Duodenal mucosa (tissue), 2 donors: ENCODE results near the gene CORT.

Experiments used
- H3K27ac ChIP-seq: one replicate; pipeline ENCODE4 v1.7.0; 2013; ENCODE audit warnings: low read depth, low read length
- H3K27me3 ChIP-seq, 2 donors: one replicate each; pipeline ENCODE4 v1.7.0; 2013; ENCODE audit warnings: low read length in 2 of 2, control low read depth in 1 of 2; ENCODE audit not compliant: insufficient read depth in 2 of 2, control insufficient read depth in 1 of 2
- H3K36me3 ChIP-seq, 2 donors: one replicate each; pipeline ENCODE4 v1.7.0; 2013; ENCODE audit warnings: low read length in 2 of 2, control low read depth in 1 of 2; ENCODE audit not compliant: insufficient read depth in 2 of 2, control insufficient read depth in 1 of 2
- H3K4me1 ChIP-seq, 2 donors: one replicate each; pipeline ENCODE4 v1.7.0; 2013; ENCODE audit warnings: low read length in 2 of 2, control low read depth in 1 of 2; ENCODE audit not compliant: insufficient read depth in 2 of 2, control insufficient read depth in 1 of 2
- H3K4me3 ChIP-seq, 2 donors: one replicate each; pipeline ENCODE4 v1.7.0; 2013; ENCODE audit warnings: low read length in 2 of 2, low read depth in 1 of 2
- H3K9ac ChIP-seq, 2 donors: one replicate each; pipeline ENCODE4 v1.7.0; 2013; ENCODE audit warnings: low read length in 2 of 2, low read depth in 1 of 2
- H3K9me3 ChIP-seq, 2 donors: one replicate each; pipeline ENCODE4 v1.7.0; 2013; ENCODE audit warnings: low read length in 2 of 2, control low read depth in 1 of 2; ENCODE audit not compliant: control insufficient read depth in 1 of 2

The CORT gene

GRCh38 chr1:10434590-10434989 is 15.2 kb upstream of the CORT start:
- no peaks in the 10 kb centered on the region for H3K36me3 ChIP-seq
- no peak overlapping the region for H3K27ac ChIP-seq
- H3K9me3 ChIP-seq = no peaks in the 10 kb centered on the region
- no peaks in the 10 kb centered on the region for H3K27me3 ChIP-seq
- H3K4me3 ChIP-seq = peak overlapping the region in 1 of 2 donors; percentile 10
- H3K9ac ChIP-seq = no peak overlapping the region
- peaks cover 35 to 41% of the 10 kb centered on the region in 2 donors for H3K4me1 ChIP-seq

GRCh38 chr1:10437052-10437451 is 12.8 kb upstream of the CORT start:
- peaks cover 17 to 30% of the 10 kb centered on the region in 2 donors for H3K4me1 ChIP-seq
- no peak overlapping the region for H3K9ac ChIP-seq
- no peak overlapping the region for H3K4me3 ChIP-seq
- no peak overlapping the region for H3K27ac ChIP-seq
- no peaks in the 10 kb centered on the region for H3K27me3 ChIP-seq
- H3K9me3 ChIP-seq = no peaks in the 10 kb centered on the region
- peaks cover 0 to 4% of the 10 kb centered on the region in 2 donors for H3K36me3 ChIP-seq

- Histone ChIP-seq H3K27me3 (no peaks in the 10 kb centered on the region), H3K36me3 (peaks cover 0 to 8% of the 10 kb centered on the region in 2 donors), H3K9ac (no peak overlapping the region), H3K4me1 (peaks cover under 1 to 19% of the 10 kb centered on the region in 2 donors), H3K27ac (no peak overlapping the region), H3K4me3 (no peak overlapping the region), H3K9me3 (no peaks in the 10 kb centered on the region)
These were observed 11.1 kb upstream of the CORT start for GRCh38 chr1:10438677-10439163.

- H3K36me3 ChIP-seq = peaks cover 0 to 8% of the 10 kb centered on the region in 2 donors
- no peak overlapping the region for H3K9ac ChIP-seq
- H3K4me1 ChIP-seq = peaks cover 0 to 9% of the 10 kb centered on the region in 2 donors
- H3K4me3 ChIP-seq = no peak overlapping the region
- no peaks in the 10 kb centered on the region for H3K9me3 ChIP-seq
- no peak overlapping the region for H3K27ac ChIP-seq
- no peaks in the 10 kb centered on the region for H3K27me3 ChIP-seq
These were observed 9.5 kb upstream of the CORT start for GRCh38 chr1:10440305-10440704.

GRCh38 chr1:10440794-10441193 is 9.0 kb upstream of the CORT start:
- Histone ChIP-seq H3K4me3 (no peak overlapping the region), H3K9me3 (no peaks in the 10 kb centered on the region), H3K27me3 (no peaks in the 10 kb centered on the region), H3K36me3 (peaks cover 0 to 8% of the 10 kb centered on the region in 2 donors), H3K27ac (no peak overlapping the region), H3K4me1 (peaks cover 0 to 9% of the 10 kb centered on the region in 2 donors), H3K9ac (no peak overlapping the region)

- no peaks in the 10 kb centered on the region for H3K27me3 ChIP-seq
- H3K36me3 ChIP-seq = peaks cover 0 to 8% of the 10 kb centered on the region in 2 donors
- no peaks in the 10 kb centered on the region for H3K9me3 ChIP-seq
- no peaks in the 10 kb centered on the region for H3K4me1 ChIP-seq
- no peak overlapping the region for H3K27ac ChIP-seq
- H3K4me3 ChIP-seq = no peak overlapping the region
- no peak overlapping the region for H3K9ac ChIP-seq
These were observed 5.6 kb upstream of the CORT start for GRCh38 chr1:10444248-10444647.

- H3K4me3 ChIP-seq = no peak overlapping the region
- peaks cover 0 to 8% of the 10 kb centered on the region in 2 donors for H3K36me3 ChIP-seq
- no peaks in the 10 kb centered on the region for H3K9me3 ChIP-seq
- H3K9ac ChIP-seq = no peak overlapping the region
- H3K27me3 ChIP-seq = no peaks in the 10 kb centered on the region
- H3K4me1 ChIP-seq = no peaks in the 10 kb centered on the region
- H3K27ac ChIP-seq = no peak overlapping the region
These were observed 4.9 kb upstream of the CORT start for GRCh38 chr1:10444795-10445397.

- no peaks in the 10 kb centered on the region for H3K4me1 ChIP-seq
- peaks cover 0 to 4% of the 10 kb centered on the region in 2 donors for H3K36me3 ChIP-seq
- no peaks in the 10 kb centered on the region for H3K9me3 ChIP-seq
- H3K27ac ChIP-seq = no peak overlapping the region
- H3K4me3 ChIP-seq = no peak overlapping the region
- no peak overlapping the region for H3K9ac ChIP-seq
- H3K27me3 ChIP-seq = no peaks in the 10 kb centered on the region
These were observed 2.9 kb upstream of the CORT start for GRCh38 chr1:10446790-10447422.

GRCh38 chr1:10450156-10450814 is 454 bp downstream of the CORT start:
- no peaks in the 10 kb centered on the region for H3K36me3 ChIP-seq
- no peak overlapping the region for H3K27ac ChIP-seq
- no peaks in the 10 kb centered on the region for H3K27me3 ChIP-seq
- no peak overlapping the region for H3K4me3 ChIP-seq
- no peak overlapping the region for H3K9ac ChIP-seq
- H3K9me3 ChIP-seq = no peaks in the 10 kb centered on the region
- H3K4me1 ChIP-seq = no peaks in the 10 kb centered on the region

GRCh38 chr1:10450836-10451235 is 1.0 kb downstream of the CORT start:
- Histone ChIP-seq H3K27me3 (no peaks in the 10 kb centered on the region), H3K9ac (no peak overlapping the region), H3K4me1 (no peaks in the 10 kb centered on the region), H3K36me3 (no peaks in the 10 kb centered on the region), H3K9me3 (no peaks in the 10 kb centered on the region), H3K4me3 (no peak overlapping the region), H3K27ac (no peak overlapping the region)
